ENCODE results near the gene ZNF79.

GRCh38 chr9:127384016-127384730, 40.0 kb upstream of the ZNF79 start:
- TF ChIP-seq CTCF (IDR thresholded peaks at IDR 0.05) (no peak), POLR2A (IDR thresholded peaks at IDR 0.05) (no peak), EP300 (IDR thresholded peaks at IDR 0.05) (no peak)
